GM23338 (cell line): ENCODE measurements around the gene CCR6.

ENCODE experiments used
- CTCF ChIP-seq, 2 experiments: fragments of 200-600 bp in 1 of 2; sonication (generic) in 1 of 2; conservative IDR thresholded peaks; 2 replicates each; pipeline versions ENCODE4 v1.5.1 to v1.6.1; 2016 to 2017; ENCODE audit warnings: antibody characterized with exemption in 2 of 2, low read depth in 2 of 2, mild to moderate bottlenecking in 2 of 2, moderate library complexity in 1 of 2
- EZH2 ChIP-seq: fragments of 200-600 bp; sonication (generic); IDR thresholded peaks from one replicate; pipeline ENCODE4 v1.8.0; 2017; ENCODE audit warnings: antibody characterized with exemption, mild to moderate bottlenecking, low read depth; ENCODE audit not compliant: unreplicated experiment
- EZH2phosphoT487 ChIP-seq: fragments of 200-600 bp; sonication (generic); IDR thresholded peaks from one replicate; pipeline ENCODE4 v1.8.1; 2018; ENCODE audit warnings: antibody characterized with exemption; ENCODE audit not compliant: unreplicated experiment
- NANOG ChIP-seq: IDR thresholded peaks from 2 replicates; pipeline ENCODE4 v1.6.1; 2016; ENCODE audit warnings: antibody characterized with exemption, borderline replicate concordance
- POLR2AphosphoS5 ChIP-seq: IDR thresholded peaks from 2 replicates; pipeline ENCODE4 v1.6.1; 2016; ENCODE audit warnings: antibody characterized with exemption, low read depth
- ZNF114 ChIP-seq: fragments of 250-450 bp; sonication (Bioruptor Pico); IDR thresholded peaks from 2 replicates; pipeline ENCODE4 v1.5.0; 2020; ENCODE audit warnings: mild to moderate bottlenecking, moderate library complexity
- ZNF331 ChIP-seq: fragments of 250-450 bp; sonication (Bioruptor Pico); IDR thresholded peaks from 2 replicates; pipeline ENCODE4 v1.5.0; 2020; ENCODE audit warnings: low read depth, mild to moderate bottlenecking, moderate library complexity
- TF ChIP-seq, protein P1 (sequence below): IDR thresholded peaks from one replicate; pipeline ENCODE4 v1.6.1; 2018; ENCODE audit warnings: antibody characterized with exemption; ENCODE audit not compliant: unreplicated experiment

- TF ChIP-seq, protein P1, sequence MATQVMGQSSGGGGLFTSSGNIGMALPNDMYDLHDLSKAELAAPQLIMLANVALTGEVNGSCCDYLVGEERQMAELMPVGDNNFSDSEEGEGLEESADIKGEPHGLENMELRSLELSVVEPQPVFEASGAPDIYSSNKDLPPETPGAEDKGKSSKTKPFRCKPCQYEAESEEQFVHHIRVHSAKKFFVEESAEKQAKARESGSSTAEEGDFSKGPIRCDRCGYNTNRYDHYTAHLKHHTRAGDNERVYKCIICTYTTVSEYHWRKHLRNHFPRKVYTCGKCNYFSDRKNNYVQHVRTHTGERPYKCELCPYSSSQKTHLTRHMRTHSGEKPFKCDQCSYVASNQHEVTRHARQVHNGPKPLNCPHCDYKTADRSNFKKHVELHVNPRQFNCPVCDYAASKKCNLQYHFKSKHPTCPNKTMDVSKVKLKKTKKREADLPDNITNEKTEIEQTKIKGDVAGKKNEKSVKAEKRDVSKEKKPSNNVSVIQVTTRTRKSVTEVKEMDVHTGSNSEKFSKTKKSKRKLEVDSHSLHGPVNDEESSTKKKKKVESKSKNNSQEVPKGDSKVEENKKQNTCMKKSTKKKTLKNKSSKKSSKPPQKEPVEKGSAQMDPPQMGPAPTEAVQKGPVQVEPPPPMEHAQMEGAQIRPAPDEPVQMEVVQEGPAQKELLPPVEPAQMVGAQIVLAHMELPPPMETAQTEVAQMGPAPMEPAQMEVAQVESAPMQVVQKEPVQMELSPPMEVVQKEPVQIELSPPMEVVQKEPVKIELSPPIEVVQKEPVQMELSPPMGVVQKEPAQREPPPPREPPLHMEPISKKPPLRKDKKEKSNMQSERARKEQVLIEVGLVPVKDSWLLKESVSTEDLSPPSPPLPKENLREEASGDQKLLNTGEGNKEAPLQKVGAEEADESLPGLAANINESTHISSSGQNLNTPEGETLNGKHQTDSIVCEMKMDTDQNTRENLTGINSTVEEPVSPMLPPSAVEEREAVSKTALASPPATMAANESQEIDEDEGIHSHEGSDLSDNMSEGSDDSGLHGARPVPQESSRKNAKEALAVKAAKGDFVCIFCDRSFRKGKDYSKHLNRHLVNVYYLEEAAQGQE: no peak
- no peak for TF ChIP-seq EZH2phosphoT487
- TF ChIP-seq CTCF (conservative IDR thresholded peaks at IDR 0.05; ENCODE audit: low read depth in 2 of 2): no peak
- no peak for TF ChIP-seq NANOG
- TF ChIP-seq ZNF331 (CRISPR knock-in tag): no peak
- no peak for TF ChIP-seq POLR2AphosphoS5
- no peak for TF ChIP-seq EZH2
- no peak for TF ChIP-seq ZNF114
These were observed 39.7 kb downstream of the CCR6 start for GRCh38 chr6:167162591-167162990.
